GM19035 (cell line): Measurements from ENCODE around the gene HMGA1.
"Not testable (repeated sequence)": the region's sequence is repeated elsewhere in the genome, so short reads cannot be mapped to it uniquely, and the experiment has no call there.

Experiments used
- ATAC-seq: cut with Tn5 transposase; IDR thresholded peaks from one replicate; pipeline ENCODE4 v1.9.1; 2021; ENCODE audit not compliant: unreplicated experiment

HMGA1 gene

DNA sequence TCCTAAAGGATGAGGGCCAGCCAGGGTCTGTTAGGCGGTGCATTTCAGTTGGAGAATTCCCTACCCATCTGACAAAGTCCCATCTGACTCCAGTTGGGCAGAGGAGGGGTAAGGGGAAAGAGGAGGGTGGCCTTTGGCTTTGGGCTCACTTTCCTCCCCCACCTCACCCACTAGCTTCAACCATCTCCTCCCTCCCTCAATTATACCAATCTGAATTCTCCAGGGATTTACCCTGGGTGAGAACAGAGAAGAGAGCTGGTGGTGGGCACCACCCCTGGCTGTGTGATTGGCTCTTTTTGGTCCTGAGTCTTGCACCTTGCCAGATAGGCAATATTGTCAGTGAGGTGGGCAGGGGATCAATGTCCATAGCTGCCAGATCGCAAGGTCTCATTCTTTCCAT, 3.2 kb downstream of the HMGA1 start:
- no peak for ATAC-seq

DNA sequence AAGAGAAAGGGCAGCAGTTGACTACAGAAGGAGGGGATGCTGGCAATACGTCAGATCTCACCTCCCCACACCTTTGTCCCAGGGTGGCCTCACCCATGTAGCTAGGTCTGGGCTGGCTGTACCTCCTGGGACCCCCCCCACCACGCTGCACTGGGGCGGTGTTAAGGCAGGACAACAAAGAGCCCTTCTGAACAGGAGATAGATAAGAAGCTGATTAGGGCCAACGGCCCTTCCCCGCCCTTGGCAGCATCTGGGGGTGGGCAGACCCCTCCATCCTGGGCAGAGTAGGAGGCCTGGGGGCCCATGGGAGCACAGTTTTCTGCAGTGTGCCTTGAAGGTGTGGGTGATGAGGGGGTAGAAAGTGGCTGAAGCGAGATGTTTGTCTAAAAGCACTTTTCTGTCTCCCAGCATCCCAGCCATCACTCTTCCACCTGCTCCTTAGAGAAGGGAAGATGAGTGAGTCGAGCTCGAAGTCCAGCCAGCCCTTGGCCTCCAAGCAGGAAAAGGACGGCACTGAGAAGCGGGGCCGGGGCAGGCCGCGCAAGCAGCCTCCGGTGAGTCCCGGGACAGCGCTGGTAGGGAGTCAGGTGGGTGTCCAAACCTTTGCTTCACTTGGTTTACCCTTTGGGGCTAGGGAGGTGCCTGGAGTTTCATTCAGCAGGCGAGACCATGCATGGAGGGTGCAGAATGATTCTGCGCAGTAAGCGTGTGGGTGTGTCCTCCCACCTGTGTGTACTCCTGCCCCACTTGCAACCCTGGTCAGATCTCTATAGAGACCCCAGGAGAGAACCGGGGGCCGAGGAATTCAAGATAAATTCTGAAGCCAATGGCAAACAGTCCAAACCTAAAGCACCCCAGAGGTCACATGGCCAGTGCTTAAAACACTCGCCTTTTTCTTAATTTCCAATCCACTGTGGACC, 3.9 kb downstream of the HMGA1 start:
- ATAC-seq = no peak

DNA sequence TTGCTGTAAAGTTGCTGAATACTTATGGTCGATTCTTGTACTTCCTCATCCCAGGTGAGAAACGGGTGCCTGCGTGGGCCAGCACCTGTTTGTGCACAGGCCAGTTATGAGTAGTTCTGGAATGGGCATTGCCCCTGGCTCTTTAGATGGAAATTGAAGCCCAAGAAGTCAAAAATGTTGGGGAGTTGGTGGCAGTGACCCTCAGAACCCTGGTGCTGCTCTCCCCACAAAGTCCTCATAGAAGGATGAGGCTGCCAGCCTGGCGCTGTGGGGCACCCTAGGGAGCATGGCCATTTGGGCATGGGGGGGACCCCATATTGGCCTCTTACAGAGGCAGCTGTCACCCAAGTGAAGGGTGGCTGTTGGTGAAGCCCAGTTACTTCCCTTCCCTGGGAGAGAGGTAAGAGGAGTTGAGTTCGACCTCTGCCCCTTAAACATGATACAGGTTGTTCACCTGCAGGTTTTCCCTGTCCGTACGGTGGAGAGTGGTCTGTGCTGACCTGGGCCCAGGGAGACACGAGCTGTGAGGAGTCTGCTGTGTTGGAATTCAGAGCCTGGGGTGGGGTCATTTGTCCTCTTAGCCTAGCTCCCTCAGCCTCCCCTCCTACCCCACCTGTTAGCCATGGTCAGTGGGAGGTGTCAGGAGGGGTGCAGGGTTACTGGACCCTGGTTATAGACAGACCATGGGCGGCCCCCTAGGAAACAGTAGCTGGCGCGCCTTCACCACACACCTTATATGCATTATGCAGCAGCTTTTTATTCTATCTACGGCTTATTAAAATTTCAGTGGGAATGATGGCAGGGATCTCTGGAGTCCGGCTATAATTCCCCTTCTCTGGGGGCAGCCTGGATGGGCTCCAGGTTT, 4.9 kb downstream of the HMGA1 start:
- ATAC-seq = no peak

DNA sequence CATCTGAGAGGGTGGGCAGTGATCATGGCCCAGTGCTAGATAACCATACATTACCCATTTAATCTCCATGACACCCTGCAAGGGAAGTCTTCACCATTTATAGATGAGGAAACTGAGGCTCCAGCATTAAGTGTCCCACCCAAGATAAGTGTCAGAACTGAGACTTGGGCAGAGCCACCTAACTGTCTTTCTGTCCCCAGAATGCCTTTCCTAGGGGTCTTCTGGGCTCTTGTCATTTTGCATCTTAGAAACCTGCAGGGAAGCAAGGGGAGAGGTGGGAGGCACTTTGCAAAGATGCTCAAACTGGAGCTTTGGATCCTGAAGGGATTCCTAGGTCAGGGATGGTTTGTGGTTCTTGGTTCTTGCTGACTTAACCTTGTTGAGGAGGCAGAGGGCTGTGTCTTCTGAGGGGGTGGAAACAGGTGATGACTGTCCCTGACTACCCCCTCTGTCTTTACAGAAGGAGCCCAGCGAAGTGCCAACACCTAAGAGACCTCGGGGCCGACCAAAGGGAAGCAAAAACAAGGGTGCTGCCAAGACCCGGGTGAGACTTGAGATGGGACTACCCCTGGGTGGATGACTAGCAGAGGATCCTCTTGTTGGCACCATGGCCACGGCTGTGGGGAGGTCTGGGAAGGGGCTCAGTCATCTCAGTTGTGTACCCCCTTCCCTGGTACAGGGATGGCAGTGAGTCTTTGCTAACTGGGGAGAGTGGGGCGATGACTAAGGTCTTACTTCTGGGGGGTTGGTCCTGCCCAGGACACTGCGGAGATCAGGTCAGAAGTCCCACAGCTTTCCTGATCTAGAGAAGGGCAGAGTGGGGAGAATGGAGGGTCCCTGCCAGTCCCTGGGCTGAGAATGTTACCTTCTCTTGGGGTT, 5.8 kb downstream of the HMGA1 start:
- ATAC-seq = no peak

DNA sequence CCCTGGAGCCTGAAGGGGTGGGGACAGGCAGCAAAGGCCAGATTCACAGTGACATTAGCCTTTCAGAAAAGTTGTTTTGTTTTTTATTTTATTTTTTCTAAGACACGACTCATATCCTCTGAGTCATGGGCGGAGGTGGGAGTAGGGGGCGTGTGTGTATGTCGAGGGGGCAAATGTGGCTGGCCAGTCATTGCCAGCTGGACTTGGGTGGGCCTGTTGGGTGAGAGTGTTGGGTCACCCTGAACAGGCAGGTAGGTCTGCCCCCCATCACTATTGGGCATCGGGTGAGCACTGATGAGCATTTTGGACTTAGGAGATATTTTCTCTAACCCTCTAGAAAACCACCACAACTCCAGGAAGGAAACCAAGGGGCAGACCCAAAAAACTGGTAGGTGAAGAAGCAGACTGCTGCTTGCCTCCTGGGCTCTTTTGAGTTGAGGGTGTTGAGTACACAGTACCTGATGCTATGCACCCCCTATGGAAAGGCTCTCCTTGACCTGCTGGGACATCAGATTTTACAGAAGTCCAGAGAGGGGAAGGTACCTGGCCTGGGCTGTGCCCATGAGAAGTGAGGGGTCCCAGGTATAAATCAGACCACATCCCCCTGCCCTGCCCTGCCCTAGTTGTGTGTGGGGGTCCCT, 6.6 kb downstream of the HMGA1 start:
- ATAC-seq = no peak

DNA sequence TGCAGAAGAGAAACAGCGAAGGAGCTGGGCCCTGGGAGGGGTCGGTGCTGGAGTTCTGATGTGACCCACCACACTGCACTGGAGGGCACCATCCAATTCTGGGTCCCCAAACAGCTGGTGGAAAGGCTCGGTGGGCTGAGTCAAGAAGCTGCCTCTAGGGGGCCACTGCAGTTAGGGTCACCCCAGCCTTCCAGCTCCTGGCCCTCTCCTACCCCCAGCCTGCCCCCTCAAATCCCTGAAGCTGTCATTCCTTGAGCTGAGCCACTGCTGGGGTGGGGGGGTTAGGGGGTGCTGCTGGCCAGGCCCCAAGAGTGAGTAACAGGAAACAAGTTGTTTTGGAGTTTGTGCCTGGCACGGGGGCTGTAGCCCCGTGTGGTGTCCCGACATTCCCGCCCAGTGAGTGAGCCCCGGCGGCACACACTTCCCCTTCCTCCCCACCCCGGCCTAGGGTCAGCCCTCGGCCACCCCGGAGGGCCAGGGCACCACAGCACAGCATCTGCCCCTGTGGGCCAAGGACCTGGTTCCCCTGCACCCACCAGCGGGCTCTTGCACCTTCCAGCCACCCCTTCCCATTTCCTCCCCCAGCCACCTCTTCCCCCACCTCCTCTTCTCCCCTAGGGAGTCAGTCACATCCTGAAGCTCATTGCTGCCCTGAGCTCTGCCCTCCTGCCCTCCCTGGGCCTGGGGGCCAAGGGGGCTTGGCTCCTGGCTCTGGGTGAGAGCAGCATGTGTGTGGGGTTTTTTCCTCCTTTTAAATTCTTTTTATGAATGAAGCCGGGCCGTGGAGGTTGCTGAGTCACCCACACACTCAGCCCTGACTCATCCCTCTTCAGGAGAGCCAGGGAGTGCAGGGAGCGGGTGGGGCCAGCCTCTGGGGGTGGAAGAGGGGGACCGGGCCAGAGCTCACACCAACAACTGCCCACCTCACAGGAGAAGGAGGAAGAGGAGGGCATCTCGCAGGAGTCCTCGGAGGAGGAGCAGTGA, 7.5 kb downstream of the HMGA1 start:
- ATAC-seq = no peak

DNA sequence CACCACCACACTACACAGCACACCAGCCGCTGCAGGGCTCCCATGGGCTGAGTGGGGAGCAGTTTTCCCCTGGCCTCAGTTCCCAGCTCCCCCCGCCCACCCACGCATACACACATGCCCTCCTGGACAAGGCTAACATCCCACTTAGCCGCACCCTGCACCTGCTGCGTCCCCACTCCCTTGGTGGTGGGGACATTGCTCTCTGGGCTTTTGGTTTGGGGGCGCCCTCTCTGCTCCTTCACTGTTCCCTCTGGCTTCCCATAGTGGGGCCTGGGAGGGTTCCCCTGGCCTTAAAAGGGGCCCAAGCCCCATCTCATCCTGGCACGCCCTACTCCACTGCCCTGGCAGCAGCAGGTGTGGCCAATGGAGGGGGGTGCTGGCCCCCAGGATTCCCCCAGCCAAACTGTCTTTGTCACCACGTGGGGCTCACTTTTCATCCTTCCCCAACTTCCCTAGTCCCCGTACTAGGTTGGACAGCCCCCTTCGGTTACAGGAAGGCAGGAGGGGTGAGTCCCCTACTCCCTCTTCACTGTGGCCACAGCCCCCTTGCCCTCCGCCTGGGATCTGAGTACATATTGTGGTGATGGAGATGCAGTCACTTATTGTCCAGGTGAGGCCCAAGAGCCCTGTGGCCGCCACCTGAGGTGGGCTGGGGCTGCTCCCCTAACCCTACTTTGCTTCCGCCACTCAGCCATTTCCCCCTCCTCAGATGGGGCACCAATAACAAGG, 8.5 kb downstream of the HMGA1 start:
- not testable (repeated sequence) for ATAC-seq

DNA sequence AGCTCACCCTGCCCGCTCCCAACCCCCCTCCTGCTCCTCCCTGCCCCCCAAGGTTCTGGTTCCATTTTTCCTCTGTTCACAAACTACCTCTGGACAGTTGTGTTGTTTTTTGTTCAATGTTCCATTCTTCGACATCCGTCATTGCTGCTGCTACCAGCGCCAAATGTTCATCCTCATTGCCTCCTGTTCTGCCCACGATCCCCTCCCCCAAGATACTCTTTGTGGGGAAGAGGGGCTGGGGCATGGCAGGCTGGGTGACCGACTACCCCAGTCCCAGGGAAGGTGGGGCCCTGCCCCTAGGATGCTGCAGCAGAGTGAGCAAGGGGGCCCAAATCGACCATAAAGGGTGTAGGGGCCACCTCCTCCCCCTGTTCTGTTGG, 9.1 kb downstream of the HMGA1 start:
- ATAC-seq = not testable (repeated sequence)

DNA sequence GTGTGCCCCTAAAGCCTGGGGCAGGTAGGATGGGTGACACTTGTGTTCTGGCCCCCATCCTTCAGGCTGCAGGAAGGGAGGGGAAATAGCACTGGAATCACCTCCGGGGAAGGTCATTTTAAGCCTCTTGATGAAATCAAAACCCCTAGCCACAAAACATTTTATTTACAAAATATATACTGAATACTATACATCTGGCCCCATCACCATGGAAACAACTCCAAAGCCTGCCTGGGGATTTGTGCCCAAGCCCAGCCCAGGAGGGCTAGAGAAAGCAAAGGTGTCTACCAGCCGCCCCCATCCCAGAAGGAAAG, 9.5 kb downstream of the HMGA1 start:
- ATAC-seq = no peak

DNA sequence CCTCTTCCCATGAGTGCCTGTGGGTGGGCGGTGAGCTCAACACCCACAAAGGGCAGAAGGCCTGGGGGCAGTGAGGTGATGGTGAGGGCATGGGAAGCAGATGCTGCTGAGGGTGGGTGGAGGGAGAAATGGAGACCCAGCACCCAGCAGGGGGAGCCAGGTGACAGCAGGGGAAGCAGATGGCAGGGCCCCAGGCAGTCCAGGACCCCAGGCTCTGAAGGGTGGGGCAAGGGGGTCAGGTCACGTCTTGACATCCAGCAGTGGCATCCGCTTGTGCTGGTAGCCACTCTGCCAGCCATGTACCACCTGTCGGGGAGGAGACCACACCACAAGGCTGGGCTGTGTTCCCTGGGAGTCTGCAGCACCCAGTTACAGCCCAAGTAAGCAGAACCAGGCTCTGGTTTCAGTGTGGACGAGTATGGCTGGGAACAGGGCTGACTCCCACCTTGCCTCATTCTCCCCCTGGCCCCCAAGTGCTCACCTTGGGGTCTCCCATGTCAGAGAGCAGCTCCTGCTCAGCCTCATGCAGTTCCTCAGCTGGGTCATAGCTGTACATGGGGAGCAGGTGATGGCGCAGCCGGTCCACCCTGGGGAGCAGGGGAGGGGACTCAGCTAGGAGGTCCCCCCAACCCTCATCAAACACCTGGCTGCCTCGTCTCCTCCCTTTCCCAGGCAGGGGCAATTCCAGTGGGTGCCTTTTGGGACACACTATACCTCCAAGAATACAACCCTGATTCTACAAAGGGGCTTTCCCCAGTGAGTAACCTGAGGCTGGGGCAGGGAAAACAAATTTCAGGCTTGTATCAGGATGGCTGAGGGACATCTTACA, 10.1 kb downstream of the HMGA1 start:
- no peak for ATAC-seq

DNA sequence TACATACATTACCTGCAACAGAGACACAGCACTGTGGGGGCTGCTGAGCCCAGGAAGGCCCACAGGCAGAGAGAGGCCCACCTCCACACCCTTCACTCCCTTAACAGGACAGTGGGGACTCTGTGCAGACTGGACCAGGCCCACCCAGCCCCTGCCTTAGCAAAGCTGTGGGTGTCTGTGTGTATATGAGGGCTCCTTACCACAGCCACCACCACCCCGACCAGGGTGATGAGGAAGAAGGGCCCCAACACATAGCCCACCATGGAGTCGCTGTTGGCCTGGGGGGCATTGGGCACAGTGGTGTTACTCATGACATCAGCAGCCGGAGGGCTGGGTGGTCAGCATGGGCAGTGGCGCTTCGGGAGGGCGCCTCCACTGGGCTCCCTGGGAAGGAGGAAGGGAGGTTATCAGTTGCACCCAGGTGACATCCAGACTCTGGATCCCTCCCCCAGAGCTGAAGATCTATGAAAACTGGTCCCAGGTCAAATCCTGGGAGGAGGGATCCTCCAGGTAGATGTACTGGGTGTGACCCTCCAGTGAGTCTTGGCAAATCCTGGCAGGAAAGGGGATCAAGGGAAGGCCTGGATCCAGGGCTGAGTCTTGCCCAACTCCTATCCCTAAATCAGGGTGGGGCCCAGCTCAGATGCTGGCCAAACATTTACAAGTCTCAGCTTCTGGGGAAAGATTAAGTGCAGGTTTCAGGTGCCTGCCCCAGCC, 11.0 kb downstream of the HMGA1 start:
- no peak for ATAC-seq

DNA sequence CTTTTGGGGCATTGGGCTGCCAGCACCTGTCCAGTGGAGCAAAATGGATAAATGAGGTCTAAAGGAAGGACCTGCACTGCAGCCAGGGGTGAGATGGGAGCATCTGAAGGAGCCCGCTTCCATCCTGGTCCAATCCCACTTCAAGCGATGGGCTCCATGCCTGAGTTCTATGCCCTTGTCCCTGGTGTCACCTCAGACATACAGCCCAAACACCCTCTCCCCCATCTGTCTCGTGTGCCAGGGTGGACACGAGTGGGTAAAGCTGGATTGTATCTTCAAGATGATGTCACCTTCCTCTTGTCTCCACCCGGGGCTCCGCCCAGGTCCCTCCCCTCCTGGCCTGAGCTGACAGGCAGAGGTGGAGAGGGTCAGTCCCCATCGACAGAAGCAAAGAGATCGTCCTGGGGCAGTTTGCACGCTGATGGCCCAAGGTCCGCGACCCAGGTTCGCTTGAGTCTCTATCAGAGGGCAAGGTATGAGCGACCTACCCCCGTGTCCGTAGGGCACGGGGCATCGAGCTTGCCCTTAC, 11.6 kb downstream of the HMGA1 start:
- ATAC-seq = peak; percentile 26

DNA sequence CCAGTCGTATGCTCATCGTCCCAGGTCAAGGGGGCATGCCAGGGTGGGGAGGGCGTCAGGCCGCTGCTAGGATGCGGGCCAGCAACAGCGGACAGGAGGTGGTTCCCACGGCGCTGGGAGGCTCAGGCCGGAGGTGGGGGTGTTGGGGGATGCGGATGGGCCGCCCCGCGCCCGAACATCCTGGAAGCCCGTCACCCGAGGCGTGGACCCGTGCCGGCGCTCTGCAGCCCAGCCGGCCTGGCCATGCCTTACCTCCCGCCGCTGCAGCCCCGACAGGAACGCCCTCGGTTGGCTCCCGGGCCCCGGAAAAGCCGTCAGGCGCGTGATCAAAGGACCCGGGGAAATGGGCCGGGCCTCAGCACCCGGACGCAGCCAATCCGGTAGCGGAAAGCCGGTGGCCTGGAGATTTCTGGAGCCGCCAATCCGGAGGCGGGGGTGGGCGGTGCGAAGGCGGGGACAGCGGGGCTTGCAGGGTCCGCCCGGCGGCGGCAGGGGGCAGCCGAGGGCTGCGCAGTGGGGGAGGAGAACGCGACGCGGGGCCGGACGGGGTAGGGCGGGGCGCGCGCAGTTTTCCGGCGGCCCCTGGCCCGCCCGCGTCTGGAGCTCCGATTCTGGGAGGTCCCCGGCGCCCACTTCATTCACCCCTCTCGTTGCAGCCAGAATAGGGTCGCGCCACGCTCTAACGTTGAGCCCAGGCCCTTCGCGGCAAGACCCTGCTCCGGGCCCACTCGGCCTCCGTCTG, 12.2 kb downstream of the HMGA1 start, which contains the start of gene SMIM29:
Gene SMIM29 (minus strand): TSS at position 280 of the 742 bp plus-strand sequence. CDS start 1,215 bp downstream, outside the sequence.
- peak; percentile 81 for ATAC-seq

DNA sequence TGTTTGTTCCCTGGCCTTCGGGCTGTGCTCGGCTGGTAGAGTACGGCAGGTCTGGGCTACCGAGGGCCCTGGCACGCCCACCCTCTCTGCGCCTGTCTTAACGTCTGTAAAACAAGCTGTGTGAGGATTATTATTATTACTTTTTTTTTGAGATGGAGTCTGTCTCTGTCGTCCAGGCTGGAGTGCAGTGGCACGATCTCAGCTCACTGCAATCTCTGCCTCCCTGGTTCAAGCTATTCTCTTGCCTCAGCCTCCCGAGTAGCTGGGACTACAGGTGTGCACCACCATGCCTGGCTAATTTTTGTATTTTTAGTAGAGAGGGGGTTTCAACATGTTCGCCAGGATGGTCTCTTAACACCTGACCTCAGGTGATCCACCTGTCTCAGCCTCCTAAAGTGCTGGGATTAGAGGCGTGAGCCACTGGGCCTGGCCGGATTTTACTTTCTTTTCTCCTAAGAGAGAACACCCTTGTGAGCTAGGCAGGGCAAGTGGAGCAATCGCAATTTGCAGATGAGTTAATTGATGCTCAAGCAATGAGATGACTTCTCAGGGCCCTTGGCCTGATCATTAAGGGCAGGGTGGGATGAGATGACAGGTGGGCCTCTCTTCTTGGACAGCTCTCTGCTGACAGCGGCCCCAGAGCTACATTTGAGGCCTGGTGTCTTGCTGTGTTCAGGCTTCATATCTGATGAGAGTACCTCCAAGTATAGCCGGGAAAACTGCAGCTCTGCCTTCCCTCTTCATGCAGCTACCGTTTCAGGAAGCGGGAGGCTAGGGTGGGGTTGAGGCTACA, 13.0 kb downstream of the HMGA1 start:
- peak; percentile 31 for ATAC-seq

DNA sequence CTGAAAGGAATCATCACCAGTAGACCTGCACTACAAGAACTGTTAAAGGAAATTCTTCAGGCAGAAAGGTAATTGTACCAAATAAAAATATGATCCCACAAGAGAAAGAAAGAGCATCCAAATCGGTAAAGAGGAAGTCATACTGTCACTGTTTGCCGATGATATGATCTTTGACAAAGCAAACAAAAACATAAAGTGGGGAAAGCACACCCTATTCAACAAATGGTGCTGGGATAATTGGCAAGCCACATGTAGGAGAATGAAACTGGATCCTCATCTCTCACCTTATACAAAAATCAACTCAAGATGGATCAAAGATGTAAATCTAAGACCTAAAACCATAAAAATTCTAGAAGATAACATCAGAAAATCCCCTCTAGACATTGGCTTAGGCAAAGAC, 15.7 kb downstream of the HMGA1 start:
- ATAC-seq = not testable (repeated sequence)
